ENCODE measurements around the gene JAK1. TPM values are rescaled to one million over a fixed set of nuclear protein-coding genes. Genes with fewer than 3 reads are reported as not detected.

The JAK1 gene
- total RNA-seq, 2 donors from 2014 or later, result 90.3 to 122 TPM

DNA sequence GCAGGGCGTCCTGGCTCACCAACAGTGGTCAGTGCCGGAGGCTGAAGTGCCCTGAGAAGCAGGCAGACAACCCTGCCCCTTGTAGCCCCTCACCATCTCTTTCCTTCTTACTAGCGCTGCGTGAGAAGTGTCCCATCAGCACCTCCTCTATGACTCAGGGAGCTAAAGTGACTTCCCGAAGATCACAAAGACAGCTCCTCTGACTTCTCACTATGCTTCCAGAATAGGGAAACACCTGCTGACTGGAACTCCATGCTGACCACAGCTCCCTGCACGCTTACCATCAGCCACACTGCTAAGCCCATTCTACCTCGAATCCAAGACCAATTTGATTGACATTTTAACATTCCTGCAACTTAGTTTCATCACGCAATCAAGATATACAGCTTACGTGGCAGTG lies 92.8 kb downstream of the JAK1 start:
- TF ChIP-seq, protein P1, sequence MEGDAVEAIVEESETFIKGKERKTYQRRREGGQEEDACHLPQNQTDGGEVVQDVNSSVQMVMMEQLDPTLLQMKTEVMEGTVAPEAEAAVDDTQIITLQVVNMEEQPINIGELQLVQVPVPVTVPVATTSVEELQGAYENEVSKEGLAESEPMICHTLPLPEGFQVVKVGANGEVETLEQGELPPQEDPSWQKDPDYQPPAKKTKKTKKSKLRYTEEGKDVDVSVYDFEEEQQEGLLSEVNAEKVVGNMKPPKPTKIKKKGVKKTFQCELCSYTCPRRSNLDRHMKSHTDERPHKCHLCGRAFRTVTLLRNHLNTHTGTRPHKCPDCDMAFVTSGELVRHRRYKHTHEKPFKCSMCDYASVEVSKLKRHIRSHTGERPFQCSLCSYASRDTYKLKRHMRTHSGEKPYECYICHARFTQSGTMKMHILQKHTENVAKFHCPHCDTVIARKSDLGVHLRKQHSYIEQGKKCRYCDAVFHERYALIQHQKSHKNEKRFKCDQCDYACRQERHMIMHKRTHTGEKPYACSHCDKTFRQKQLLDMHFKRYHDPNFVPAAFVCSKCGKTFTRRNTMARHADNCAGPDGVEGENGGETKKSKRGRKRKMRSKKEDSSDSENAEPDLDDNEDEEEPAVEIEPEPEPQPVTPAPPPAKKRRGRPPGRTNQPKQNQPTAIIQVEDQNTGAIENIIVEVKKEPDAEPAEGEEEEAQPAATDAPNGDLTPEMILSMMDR (IDR thresholded peaks at IDR 0.05), result no peak
- Histone ChIP-seq H3K27ac (no peak overlapping the region), H3K4me3 (no peak overlapping the region), H3K9me3 (no peaks in the 10 kb centered on the region), H3K36me3 (peaks cover 54% of the 10 kb centered on the region), H3K27me3 (no peaks in the 10 kb centered on the region), H3K4me1 (peaks cover 0 to 7% of the 10 kb centered on the region in 2 donors)
- no peak for DNase-seq (ENCODE audit: low spot score)

DNA sequence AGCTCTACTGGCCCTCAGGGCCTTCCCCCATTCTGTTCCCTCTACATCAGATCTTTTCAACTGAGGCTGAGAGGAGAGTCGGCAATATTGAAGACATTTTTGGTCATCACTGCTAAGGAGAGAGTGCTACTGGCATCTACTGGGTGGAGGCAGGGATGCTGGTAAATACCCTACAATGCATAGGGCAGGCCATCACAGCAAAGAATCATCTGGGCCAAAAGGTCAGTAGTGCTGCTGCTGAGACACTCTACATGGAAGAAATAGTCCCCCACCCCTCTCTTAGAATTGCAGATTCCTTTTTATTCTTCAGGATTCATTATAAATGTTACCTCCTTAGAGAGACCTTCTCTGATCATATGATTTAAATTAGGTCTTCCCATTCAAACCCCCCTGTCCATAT lies 94.3 kb downstream of the JAK1 start:
- no peak overlapping the region for H3K27ac ChIP-seq
- H3K27me3 ChIP-seq, result no peaks in the 10 kb centered on the region
- TF ChIP-seq, protein P1 (IDR thresholded peaks at IDR 0.05), result no peak
- no peaks in the 10 kb centered on the region for H3K9me3 ChIP-seq
- H3K36me3 ChIP-seq, result peaks cover 56% of the 10 kb centered on the region
- DNase-seq (ENCODE audit: low spot score), result no peak
- H3K4me3 ChIP-seq, result no peak overlapping the region
- peaks cover 0 to 7% of the 10 kb centered on the region in 2 donors for H3K4me1 ChIP-seq

DNA sequence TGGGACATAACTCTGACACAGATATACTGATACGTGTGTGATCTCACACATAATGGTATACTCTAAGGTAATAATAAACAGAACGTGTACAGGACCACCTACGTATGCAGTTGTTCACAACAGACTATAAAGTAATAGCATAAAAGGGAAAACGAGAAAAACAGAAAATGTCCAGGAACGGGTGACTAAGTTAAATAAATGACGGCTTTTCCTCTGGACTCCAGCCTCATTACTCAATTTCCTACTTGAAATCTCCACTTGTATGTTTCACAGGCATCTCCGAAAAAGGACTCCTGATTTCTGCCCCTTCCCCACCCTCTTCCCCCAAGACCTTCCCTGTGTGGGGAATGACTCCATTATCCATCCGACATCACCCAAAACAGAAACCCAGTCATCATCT lies 95.1 kb downstream of the JAK1 start:
- DNase-seq (ENCODE audit: low spot score), result no peak
- no peaks in the 10 kb centered on the region for H3K9me3 ChIP-seq
- H3K4me3 ChIP-seq, result no peak overlapping the region
- peaks cover 0 to 7% of the 10 kb centered on the region in 2 donors for H3K4me1 ChIP-seq
- no peak overlapping the region for H3K27ac ChIP-seq
- H3K36me3 ChIP-seq, result peaks cover 53% of the 10 kb centered on the region
- H3K27me3 ChIP-seq, result no peaks in the 10 kb centered on the region
- TF ChIP-seq, protein P1 (IDR thresholded peaks at IDR 0.05), result no peak

DNA sequence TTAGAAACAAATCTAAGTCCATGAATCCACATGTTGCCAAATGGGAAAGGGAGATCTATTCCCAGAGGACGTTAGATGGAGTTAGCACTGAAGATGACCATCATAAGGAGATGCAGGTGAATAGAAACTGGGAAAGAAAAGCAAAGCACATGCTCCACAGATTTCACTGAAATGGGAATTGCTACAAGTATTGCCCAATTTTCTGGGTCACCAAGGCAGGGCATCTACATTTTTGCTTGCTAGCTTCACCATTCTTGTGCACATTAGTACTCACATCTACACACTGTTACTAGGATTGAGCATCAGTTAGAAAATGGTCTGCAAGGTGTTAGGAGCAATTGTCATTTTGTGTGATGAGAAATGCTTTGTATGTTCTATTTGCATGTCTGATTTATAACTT lies 99.1 kb downstream of the JAK1 start:
- TF ChIP-seq, protein P1 (IDR thresholded peaks at IDR 0.05), result no peak
- H3K4me1 ChIP-seq, result peaks cover 0 to 3% of the 10 kb centered on the region in 2 donors
- H3K36me3 ChIP-seq, result peaks cover 54% of the 10 kb centered on the region
- H3K27ac ChIP-seq, result no peak overlapping the region
- H3K4me3 ChIP-seq, result no peak overlapping the region
- no peaks in the 10 kb centered on the region for H3K27me3 ChIP-seq
- H3K9me3 ChIP-seq, result no peaks in the 10 kb centered on the region
- DNase-seq (ENCODE audit: low spot score), result no peak

DNA sequence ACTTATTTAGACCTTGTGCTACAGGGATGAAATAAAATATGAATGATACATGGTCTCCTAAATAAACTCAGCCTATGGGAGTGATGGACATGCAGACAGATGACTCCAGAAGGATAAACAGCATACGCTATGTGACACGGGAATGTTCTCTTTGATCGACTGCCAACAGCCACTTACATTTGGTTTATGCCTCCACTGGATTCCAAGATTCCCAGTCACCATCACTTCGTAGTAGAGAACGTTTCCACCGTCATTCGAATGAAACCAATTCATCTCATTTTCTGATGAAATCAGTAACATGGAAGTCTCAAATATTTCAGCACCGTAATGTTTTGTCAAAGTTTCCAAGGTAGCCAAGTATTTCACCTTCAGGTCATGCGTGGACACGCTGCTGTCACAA lies 99.7 kb downstream of the JAK1 start:
- H3K27ac ChIP-seq, result no peak overlapping the region

More for the DNA sequence above, 99.7 kb downstream of the JAK1 start:
- TF ChIP-seq, protein P1 (IDR thresholded peaks at IDR 0.05), result no peak
- no peak overlapping the region for H3K4me3 ChIP-seq
- H3K27me3 ChIP-seq, result no peaks in the 10 kb centered on the region
- no peak for DNase-seq (ENCODE audit: low spot score)
- peaks cover 49% of the 10 kb centered on the region for H3K36me3 ChIP-seq
- H3K9me3 ChIP-seq, result no peaks in the 10 kb centered on the region
- peaks cover 0 to 3% of the 10 kb centered on the region in 2 donors for H3K4me1 ChIP-seq

All from right atrium auricular region (tissue), 2 donors.